ENCODE data around the gene RBMX.
"Not testable (repeated sequence)": the region's sequence is repeated elsewhere in the genome, so short reads cannot be mapped to it uniquely, and the experiment has no call there.

Gene RBMX

DNA sequence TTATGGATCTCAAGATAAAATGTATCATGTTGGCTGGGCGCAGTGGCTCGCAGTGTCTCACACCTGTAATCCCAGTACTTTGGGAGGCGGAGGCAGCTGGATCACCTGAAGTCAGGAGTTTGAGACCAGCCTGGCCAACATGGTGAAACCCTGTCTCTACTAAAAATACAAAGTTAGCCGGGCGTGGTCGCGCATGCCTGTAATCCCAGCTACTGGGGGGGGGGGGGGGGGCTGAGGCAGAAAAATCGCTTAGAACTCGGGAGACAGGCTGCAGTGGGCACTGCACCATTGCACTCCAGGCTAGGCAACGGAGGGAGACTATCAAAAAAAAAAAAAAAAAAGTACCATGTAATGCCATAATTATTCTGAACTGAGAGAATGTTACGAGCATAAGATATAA is 2.1 kb downstream of the RBMX start:
- DNase-seq (ENCODE audit: low spot score), result no peak

DNA sequence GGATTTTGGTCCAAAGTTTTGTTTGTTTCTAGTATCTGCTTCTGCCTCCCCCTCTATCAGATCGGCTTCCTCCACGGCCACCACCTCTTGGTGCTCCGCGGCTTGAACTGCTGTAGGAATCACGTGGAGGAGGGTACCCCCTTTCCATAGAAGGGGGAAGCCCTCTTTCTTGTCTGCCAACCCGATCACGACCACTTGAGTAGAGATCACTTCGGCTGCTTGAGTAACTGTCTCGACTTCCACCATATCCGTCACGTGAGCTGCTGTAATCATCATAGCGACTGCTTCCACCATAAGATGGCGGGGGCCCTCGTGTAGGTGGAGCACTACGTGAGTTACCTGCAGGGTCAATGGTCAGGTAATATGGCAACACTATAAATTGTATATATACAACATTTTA is 6.4 kb downstream of the RBMX start:
- not testable (repeated sequence) for DNase-seq (ENCODE audit: low spot score)

DNA sequence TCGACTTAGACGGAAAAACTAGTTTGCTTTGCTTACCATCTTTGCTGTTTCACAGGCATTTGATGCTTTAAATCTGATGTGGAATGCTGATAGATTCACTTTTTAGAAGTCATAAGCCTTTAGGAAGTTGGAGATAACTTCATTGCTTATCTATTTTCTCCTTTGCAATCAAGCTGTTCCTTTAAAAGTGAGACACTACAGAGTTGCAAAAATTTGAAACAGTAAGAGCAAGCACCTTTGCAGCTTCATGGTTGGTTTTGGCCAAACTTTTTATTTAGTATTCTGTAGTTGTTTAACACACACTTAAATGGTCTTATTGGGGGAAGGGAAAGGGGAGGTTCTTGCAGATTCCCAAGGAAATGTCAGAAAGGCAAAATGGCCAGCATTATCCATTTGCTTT is 7.3 kb downstream of the RBMX start:
- not testable (repeated sequence) for DNase-seq (ENCODE audit: low spot score)

DNA sequence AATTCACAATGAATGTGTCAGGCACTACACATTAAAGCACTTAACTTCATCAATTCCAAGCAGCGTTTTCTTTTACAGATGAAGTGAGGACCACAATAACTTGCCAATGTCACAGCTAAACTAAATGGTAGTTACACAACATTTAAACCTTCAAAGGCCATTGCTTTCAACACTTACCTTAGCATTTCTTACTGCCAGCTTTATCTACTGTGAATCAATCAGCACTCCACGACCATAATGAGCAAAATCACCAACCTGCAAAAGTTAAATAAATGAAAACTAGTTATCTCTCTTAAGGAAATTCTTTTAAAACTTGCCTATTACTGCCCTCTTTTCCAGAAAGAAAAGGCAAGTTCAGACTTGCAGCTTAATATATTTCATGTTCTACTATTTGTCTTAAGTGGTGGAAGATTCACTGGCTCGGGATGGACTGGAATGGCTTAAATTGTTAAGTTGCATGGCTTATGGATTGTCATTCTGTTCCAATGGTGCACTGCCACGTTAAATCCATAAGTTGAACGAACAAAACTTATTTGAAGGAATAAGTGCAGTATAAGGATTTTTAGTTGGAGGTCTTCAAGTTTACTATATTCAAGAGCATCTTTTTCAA is 8.3 kb downstream of the RBMX start:
- no peak for DNase-seq (ENCODE audit: low spot score)

DNA sequence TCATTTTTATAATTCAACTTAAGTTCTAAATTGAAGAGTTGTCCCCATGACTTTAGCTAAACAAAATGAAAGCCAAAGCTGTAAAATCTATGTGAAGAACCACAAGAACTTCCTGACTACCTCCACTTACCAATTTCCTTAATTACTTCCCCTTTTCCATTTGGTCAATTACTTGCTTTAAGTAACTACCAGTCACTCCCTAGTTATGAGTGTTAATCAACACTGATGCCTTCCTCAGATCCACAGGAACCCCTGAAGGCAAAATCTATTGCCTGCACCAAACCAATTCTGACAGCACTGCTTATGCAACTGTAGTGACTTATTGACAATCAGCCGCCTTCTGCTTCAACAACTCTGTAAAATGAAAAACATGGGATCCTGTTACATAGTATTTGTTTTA is 10.5 kb downstream of the RBMX start:
- no peak for DNase-seq (ENCODE audit: low spot score)

DNA sequence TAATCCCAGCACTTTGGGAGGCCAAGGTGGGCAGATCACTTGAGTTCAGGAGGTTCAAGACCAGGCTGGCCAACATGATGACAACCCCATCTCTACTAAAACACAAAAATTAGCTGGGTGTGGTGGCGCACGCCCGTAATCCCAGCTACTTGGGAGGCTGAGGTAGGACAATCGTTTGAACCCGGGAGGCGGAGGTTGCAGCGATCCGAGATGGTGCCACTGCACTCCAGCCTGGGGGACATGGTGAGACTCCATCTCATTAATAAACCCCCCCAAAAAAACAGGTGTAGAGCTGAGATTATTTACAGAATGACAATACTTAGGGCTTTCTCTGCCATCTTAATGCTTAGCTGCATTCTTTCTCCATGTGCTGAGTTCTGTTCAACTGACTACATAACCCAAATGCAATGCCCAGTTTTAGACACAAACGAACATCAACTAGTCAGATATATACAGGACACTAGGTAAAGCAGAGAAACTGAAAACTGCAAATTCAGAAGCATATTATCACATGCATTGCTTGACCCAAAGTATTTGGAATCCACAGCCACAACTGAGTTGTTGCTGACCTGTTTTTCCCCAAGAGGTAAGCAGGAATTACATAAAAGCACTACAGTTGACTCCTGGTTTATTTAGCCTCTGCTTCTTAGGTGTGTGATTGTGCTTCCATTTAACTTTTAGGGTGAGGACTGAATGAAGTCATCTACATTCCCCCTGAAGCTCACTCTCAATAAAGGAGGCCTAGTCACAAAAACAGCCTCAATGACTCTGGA is 12.1 kb downstream of the RBMX start:
- DNase-seq (ENCODE audit: low spot score), result no peak

DNA sequence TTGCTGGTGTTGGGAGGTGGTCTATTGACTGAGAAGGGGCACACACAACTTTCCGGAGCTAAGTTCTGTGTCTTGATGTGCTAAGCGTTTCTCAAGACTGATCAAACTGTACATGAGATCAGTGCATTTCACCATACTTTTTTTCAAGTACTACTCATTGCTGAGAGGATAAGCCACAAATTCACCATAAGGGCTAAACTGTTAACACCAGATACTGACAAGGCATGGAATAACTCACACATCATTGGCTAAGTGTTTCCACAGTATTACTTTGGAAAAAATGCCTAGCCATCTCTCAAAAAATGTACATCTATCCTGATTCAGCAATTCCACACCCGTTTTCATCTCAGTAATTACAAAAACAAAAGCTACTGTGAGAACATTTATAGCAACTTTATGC is 13.0 kb downstream of the RBMX start:
- DNase-seq (ENCODE audit: low spot score), result no peak

DNA sequence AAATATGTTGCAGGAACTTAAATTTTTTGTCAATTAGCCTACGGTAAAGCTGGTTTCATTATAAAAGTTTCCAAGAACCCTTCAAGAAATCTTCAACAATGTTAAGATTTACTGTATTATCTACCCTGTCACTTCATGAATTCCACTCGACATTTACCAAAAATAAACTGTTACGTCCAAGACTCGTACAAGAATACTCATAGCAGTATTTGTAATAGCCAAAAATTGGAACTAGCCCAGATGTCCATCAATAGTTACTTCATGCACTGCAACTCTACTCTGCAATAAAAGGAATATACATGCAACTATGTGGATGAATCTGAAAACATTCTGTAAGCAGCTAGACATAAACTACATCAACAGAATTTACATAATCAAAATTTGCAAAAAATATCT is 13.4 kb downstream of the RBMX start:
- DNase-seq (ENCODE audit: low spot score), result no peak

DNA sequence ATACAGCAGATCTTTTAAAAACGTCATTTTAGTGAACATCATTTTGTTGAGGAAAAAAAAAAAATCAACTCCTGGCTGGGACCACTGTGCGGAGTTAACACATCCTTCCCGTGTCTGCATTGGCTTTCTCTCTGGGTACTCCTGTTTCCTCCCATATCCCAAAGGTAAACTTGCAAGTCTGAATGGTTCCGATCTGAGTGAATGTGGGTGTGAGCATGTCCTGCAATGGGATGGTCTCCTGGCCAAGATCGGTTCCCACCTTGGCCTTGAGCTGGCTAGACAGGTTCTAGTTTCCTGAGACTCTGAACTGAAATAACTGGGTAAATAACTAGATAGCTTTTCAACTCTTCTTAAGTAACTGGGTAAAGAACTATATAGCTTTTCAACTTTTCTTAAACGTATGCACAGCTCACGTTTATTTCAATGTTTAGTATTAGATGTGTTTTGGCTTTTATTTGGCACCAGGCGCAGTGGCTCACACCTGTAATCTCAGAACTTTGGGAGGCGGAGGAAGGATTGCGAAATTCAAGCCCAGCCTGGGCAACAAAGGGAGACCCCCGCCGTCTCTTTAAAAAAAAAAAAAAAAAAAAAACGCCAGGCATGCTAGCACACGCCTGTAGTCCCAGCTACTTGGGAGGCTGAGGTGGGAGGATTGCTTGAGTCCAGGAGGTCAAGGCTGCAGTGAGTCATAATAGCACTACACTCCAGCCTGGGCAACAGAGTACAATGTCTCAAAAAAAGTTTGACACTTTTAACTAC is 14.0 kb downstream of the RBMX start:
- DNase-seq (ENCODE audit: low spot score), result no peak

DNA sequence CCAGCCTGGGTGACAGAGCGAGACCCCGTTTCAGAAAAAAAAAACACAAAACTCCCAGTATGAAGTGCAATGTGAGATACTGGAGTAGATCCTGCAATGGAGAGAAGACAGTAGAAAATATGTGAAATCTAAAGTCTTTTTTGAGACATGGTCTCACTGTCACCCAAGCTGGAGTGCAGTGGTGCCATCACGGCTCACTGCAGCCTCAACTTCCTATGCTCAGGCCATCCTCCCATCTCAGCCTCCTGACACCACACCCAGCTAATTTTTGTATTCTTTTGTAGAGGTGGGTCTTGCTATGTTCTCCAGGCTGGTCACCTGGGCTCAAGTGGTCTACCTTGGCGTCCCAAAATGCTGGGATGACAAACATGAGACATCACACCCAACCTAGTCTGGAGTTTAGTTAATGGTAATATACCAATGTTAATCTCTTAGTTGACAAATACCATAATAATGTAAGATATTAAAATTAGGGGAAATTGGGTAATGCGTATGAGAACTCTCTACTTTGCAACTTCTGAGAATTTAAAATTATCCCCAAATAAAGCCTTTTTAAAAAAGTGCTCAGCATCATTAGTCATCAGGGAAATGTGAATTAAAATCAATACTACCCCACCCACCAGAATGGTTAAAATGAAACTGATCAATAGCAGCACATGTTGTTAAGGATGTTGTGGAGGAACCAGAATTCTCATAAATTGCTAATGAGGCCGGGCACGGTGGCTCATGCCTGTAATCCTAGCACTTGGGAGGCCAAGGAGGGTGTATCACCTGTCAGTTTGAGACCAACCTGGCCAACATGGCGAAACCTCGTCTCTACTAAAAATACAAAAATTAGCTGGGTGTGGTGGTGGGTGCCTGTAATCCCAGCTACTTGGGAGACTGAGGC is 15.0 kb downstream of the RBMX start:
- no peak for DNase-seq (ENCODE audit: low spot score)

DNA sequence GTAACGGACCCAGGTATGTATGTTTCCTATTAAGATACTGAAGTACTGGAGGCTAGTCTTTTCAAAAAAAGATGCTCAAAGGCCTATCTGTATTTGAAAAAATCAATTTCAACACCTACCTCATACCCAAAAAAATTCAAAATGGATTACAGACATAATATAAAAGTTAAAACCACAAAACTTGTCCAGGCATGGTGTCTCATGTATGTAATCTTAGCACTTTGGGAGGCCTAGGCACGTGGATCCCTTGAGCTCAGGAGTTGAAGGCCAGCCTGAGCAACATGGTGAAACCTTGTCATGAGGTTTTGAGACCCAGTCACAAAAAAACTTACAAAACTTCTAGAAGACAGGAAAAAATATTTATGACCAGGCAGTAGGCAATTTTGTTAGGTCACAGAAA is 16.7 kb downstream of the RBMX start:
- no peak for DNase-seq (ENCODE audit: low spot score)

DNA sequence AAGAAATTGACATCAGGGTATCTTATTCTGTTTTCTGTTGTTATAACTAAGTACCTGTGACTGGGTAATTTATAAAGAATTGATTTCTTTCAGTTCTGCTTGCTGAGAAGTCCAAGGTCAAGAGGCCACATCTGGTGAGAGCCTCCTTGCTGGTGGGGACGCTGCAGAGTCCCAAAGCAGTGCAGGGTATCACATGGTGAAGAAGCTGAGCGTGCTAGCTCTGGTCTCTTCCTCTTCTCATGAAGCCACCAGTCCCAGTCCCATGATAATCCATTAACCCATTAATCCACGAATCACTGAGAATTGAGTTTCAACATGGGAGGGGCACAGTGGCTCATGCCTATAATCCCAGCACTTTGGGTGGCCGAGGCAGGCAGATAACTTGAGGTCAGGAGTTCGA is 18.0 kb downstream of the RBMX start:
- no peak for DNase-seq (ENCODE audit: low spot score)

DNA sequence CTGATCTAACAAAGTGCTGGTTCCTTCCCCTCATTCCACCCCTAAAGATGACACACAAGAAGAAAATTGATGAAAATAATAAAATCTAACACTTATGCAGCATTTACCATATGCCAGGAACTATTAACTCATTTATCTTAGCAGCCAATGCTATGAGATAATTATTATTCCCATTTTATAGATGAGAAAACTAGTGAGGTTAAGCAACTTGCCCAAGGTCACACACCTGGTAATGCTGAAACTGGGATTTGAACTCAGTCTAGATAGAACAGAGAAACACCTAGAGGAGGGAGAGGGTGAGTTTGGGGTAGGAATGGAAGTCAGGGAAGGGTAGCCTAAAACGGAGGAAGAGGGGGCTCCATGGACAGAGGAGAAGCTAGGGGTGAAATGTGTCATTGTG is 18.6 kb downstream of the RBMX start:
- DNase-seq (ENCODE audit: low spot score), result no peak

DNA sequence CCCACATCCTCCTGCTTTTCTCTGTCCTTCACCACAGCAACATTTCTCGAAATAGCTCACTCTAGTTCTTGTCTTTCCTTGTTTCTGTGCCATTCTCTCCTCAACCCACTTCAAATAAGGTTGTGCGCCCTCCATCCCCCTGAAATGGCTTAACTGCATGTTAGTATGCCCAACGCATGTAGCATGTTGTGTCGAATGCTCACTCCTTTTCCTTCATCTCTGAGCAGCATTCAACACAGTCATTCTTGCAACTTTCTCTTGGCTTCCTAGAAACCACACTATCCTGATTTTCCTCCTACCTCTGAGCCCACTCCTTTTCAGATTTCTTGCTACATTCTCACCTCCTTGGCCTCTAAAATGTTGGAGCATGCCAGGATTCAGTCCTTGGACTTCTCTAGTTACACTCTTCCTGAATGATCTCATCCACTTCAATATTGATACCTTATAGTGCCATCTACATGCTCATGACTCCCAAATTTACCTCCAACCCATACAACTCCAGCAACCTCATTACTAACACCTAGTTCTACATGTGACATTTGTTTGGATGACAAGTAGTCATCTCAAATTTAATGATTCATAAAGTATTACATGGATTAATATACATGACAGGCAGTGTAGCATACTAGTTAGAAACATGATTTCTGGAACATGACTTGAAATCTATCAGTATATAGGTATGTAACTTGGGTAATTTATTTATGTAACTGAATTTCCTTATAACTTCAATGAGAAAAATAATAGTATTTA is 22.3 kb downstream of the RBMX start:
- no peak for DNase-seq (ENCODE audit: low spot score)

DNA sequence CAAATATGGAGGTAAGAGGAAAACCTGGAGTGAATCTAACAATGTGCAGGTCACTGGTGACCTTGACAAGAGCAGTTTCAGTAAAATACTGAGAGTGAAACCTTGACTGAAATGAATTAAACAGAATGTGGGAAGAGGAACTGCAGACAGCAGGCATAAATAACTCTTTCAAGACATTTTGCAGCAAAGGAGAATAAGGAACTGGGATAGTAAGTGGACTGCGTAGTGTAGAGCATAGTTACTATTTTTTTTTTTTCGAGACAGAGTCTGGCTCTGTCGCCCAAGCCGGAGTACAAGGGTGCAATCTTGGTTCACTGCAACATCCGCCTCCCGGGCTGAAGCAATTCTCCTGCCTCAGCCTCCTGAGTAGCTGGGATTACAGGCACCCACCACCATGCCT is 24.0 kb downstream of the RBMX start:
- DNase-seq (ENCODE audit: low spot score), result no peak

DNA sequence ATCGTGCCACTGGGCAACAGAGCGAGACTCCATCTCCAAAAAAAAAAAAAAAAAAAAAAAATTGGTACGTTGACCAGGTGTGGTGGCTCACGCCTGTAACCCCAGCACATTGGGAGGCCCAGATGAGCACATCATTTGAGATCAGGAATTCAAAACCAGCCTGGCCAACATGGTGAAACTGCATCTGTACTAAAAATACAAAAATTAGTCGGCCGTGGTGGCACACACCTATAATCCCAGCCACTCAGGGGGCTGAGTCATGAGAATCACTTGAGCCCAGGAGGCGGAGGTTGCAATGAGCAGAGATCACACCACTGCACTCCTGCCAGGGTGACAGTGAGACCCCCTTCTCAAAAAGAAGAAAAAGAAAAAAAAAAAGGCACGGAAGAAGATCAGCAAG is 24.5 kb downstream of the RBMX start:
- no peak for DNase-seq (ENCODE audit: low spot score)

DNA sequence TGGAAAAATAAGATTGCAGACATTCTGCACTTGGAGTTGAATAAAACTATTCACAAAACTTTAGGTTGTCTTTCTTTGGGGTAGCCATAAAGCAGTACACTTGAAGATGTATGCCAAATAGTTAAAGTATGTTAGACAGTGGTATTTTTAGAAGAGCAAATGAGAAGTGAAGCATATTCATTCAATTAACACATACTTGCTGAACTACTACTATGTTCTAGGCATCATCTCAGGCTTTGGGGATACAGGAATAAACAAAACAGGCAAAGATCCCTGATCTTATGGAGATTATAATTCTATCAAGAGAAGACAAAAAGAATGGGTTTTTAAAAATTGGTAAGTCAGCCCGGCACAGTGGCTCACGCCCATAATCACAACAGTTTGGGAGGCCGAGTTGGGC is 29.0 kb downstream of the RBMX start:
- DNase-seq (ENCODE audit: low spot score), result no peak

DNA sequence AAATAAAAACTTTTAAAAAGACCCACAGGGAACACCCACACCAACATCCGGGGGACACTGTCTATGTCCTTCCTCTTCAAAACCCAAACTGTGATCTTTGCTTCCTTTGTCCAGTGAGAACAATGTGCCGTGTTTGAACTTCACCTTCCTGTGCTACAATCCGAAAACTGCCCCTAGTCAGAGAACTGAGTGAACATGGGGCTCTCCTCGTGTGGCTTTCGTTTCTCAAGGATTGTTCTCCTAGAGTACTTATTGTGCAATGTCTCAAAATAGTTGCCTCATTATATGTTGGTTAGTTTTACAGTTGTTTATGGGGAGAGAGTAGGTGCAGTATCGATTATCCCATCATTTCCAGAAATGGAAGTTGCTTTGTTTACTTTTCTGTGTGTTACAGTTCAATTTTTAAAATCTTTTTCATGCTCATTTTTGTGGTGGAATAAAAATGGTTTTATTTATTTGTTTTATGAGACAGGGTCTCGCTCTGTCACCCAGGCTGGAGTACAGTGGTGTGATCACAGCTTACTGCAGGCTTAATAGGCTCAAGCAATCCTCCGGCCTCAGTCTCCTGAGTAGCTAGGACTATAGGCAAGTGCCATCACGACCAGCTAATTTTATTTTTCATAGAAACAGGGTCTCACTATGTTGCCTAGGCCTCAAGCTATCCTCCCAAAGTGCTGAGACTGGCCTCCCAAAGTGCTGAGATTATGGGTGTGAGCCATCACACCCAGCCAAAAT is 29.9 kb downstream of the RBMX start:
- DNase-seq (ENCODE audit: low spot score), result no peak

DNA sequence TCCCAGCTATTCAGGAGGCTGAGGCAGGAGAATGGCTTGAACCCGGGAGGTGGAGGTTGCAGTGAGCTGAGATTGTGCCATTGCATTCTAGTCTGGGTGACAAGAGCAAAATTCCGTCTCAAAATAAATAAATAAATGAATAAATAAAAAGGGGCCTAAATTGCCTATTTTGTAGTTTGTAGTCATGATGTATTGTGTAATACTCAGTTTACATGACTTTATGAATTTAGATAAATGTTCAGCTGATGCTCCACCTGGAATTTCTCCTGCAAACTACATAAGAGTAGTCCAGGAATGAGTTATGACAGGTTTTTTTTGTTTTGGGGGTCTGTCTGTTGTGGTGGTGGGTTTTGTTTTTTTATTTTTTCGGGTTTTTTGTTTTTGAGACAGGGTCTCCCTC is 31.1 kb downstream of the RBMX start:
- DNase-seq (ENCODE audit: low spot score), result no peak

DNA sequence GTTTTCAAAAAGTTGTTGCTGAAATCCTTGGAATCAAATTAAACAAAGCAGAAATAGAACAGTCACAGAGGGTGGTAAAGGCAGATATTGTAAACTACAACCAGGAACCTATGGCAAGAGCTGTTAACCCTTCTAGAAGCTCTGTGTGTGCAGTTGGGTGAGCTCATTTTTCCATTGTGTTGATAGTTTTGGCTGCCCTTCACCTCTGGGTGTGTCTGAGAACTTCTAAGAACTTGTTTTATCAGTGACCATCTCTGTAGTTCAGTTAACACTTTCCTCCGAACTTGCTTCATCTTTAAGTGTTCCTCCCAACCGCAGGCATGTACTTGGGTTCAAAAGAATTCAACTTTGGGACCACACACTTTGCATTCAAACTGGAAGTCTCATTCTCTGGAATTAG is 32.7 kb downstream of the RBMX start:
- DNase-seq (ENCODE audit: low spot score), result no peak

DNA sequence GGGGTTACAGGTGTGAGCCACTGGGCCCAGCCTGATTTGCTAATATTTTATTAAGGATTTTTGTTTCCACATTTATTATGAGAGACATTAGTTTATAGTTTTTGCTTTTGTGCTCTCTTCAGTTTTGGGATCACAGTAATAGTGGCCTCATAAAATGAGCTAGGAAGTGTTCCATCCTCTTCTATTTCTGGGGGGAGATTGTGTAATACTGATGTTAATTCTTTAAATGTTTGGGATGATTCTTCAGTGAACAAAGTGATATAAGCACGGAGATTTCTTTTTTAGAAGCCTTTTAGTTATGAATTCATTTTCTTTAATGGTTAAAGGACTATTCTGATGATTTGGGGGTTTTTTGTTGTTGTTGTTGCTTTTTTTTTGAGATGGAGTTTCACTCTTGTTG is 41.3 kb downstream of the RBMX start:
- DNase-seq (ENCODE audit: low spot score), result no peak

Data from SW480 (cell line).